Measurements from ENCODE around the gene UNC93B1. TPM values are rescaled to one million over a fixed set of nuclear protein-coding genes. Genes with fewer than 3 reads are reported as not detected.

UNC93B1 gene
- total and polyA plus RNA-seq, 2 of the 13 experiments (the other 11 are each of a cell fraction or from before 2014, with no cell fraction given): 8.8 to 18.9 TPM

- BruUV-seq (replicated peaks): no TSS peak
- in situ Hi-C loops (cut with HindIII; ENCODE audit: extremely low pct_ligation_motif_present, low pct_unique_long_range_greater_than_20kb) (no loop called here), intact Hi-C loops (cut with micrococcal nuclease; ENCODE audit: unreplicated experiment) (no loop called here)
- WGBS (ENCODE audit: low lambda C conversion rate): 85% methylated on average over 5 of the region's 5 CpGs
- H3K27ac ChIP-seq (ENCODE audit: extremely low read length, insufficient read depth, low read length): no peak overlapping the region
- FAIRE-seq (no peak), DNase-seq (ENCODE audit: low spot score) (no peak), ATAC-seq (no peak)
- H3K4me2 ChIP-seq (ENCODE audit: low read depth, low read length): no peak overlapping the region
- ChIA-PET POLR2A (interaction anchor here (1.1 kb wide), 1 partner anchor 17 kb away, joined by 6 read pairs; no protein-coding TSS in a partner anchor), CTCF (ENCODE audit: low intra/inter-chr PET ratio, low total read pairs) (no interaction called here)
- H2AFZ ChIP-seq (ENCODE audit: low read length): no peak overlapping the region
- H3K27me3 ChIP-seq (ENCODE audit: control insufficient read depth in 1 of 2, insufficient read depth in 2 of 2, low read length in 2 of 2): no peaks in the 10 kb centered on the region
- H3K9me3 ChIP-seq (ENCODE audit: low read length): no peaks in the 10 kb centered on the region
- TF ChIP-seq FOXO4 (CRISPR knock-in tag; conservative IDR thresholded peaks at IDR 0.05) (no peak), RARG (CRISPR knock-in tag; IDR thresholded peaks at IDR 0.05; ENCODE audit: low read depth) (no peak), POLR2G (IDR thresholded peaks at IDR 0.05; ENCODE audit: low read depth, low read length) (no peak), ZNF264 (CRISPR knock-in tag; IDR thresholded peaks at IDR 0.05) (no peak), GTF2F1 (IDR thresholded peaks at IDR 0.05; ENCODE audit: low read length) (no peak), RCOR2 (CRISPR knock-in tag; IDR thresholded peaks at IDR 0.05) (no peak), CENPX (CRISPR knock-in tag; IDR thresholded peaks at IDR 0.05) (no peak), ZNF709 (CRISPR knock-in tag; IDR thresholded peaks at IDR 0.05) (no peak), ZC3H4 (CRISPR knock-in tag; IDR thresholded peaks at IDR 0.05; ENCODE audit: borderline replicate concordance) (no peak), CREB3 (CRISPR knock-in tag; IDR thresholded peaks at IDR 0.05) (no peak), ZNF572 (CRISPR knock-in tag; IDR thresholded peaks at IDR 0.05) (no peak), ZNF780A (CRISPR knock-in tag; IDR thresholded peaks at IDR 0.05) (no peak)
- no peak overlapping the region for H3K9ac ChIP-seq (ENCODE audit: insufficient read depth, low read depth, low read length)
- peaks cover 45% of the 10 kb centered on the region for H3K4me1 ChIP-seq (ENCODE audit: insufficient read depth, low read length)
- peaks cover 0 to 3% of the 10 kb centered on the region in 2 experiments; a peak in 1 of 5 replicates for H3K36me3 ChIP-seq (replicated peaks in 1 of 2; ENCODE audit: control insufficient read depth in 1 of 2, insufficient read depth in 2 of 2, low read length in 2 of 2)
- H4K20me1 ChIP-seq (ENCODE audit: insufficient read depth, low read length): no peaks in the 10 kb centered on the region
- H3K79me2 ChIP-seq (ENCODE audit: insufficient read depth, low read length): peaks cover 3% of the 10 kb centered on the region
- no peak overlapping the region for H3K4me3 ChIP-seq (replicated peaks in 1 of 3; ENCODE audit: insufficient read depth in 1 of 3, low read depth in 2 of 3, low read length in 3 of 3)
Observed at GRCh38 chr11:68024508-68024907, 20.6 kb upstream of the UNC93B1 start.
